GM21737 (cell line): ENCODE data around the gene UNC50.

Experiments used
- ATAC-seq: cut with Tn5 transposase; IDR thresholded peaks from one replicate; pipeline ENCODE4 v1.9.1; 2021; ENCODE audit warnings: mild to moderate bottlenecking, moderate library complexity; ENCODE audit not compliant: unreplicated experiment

The UNC50 gene

GRCh38 chr2:98608116-98608961, at the start of gene UNC50, which contains the start of gene COA5:
UNC50 (plus strand) TSS chr2:98608589; CDS start chr2:98609760, 1,171 bp downstream.
COA5 (minus strand) TSS chr2:98608512; CDS start chr2:98608405, 107 bp downstream.
- peak; percentile 83 for ATAC-seq

- no peak for ATAC-seq
Measured at GRCh38 chr2:98558852-98559530, 49.4 kb upstream of the UNC50 start.

GRCh38 chr2:98559581-98559980, 48.8 kb upstream of the UNC50 start:
- peak; percentile 59 for ATAC-seq

GRCh38 chr2:98560256-98560771, 48.1 kb upstream of the UNC50 start:
- no peak for ATAC-seq

- no peak for ATAC-seq
Measured at GRCh38 chr2:98561018-98561417, 47.4 kb upstream of the UNC50 start.

GRCh38 chr2:98561902-98562695, 46.3 kb upstream of the UNC50 start:
- ATAC-seq: no peak

- no peak for ATAC-seq
Measured at GRCh38 chr2:98563394-98563793, 45.0 kb upstream of the UNC50 start.

GRCh38 chr2:98564541-98565132, 43.8 kb upstream of the UNC50 start:
- no peak for ATAC-seq

GRCh38 chr2:98565286-98565860, 43.0 kb upstream of the UNC50 start:
- ATAC-seq: no peak

GRCh38 chr2:98565941-98566340, 42.4 kb upstream of the UNC50 start:
- ATAC-seq: no peak

GRCh38 chr2:98568161-98568956, 40.0 kb upstream of the UNC50 start:
- no peak for ATAC-seq

- no peak for ATAC-seq
Measured at GRCh38 chr2:98569197-98569793, 39.1 kb upstream of the UNC50 start.

GRCh38 chr2:98569915-98570314, 38.5 kb upstream of the UNC50 start:
- ATAC-seq: no peak

- no peak for ATAC-seq
Measured at GRCh38 chr2:98570356-98570755, 38.0 kb upstream of the UNC50 start.

- ATAC-seq: no peak
Measured at GRCh38 chr2:98571121-98571701, 37.2 kb upstream of the UNC50 start.

GRCh38 chr2:98571796-98572195, 36.6 kb upstream of the UNC50 start:
- ATAC-seq: no peak

GRCh38 chr2:98572211-98572610, 36.2 kb upstream of the UNC50 start:
- ATAC-seq: no peak

GRCh38 chr2:98572676-98573075, 35.7 kb upstream of the UNC50 start:
- ATAC-seq: no peak

- no peak for ATAC-seq
Measured at GRCh38 chr2:98573426-98573825, 35.0 kb upstream of the UNC50 start.
